Inflammatory macrophage (primary cell): ENCODE data around the gene VGLL3.
"Not testable (repeated sequence)": the region's sequence is repeated elsewhere in the genome, so short reads cannot be mapped to it uniquely, and the experiment has no call there.

Source experiments
- DNase-seq, 2 donors: peaks; one replicate each; pipeline ENCODE4 v3.0.0-alpha.2; 2020 to 2022
- total RNA-seq, 18 experiments: gene quantifications; one replicate each; lab custom pipeline; 2026; ENCODE audit warnings: mixed read lengths in 6 of 18, inconsistent platforms in 2 of 18; lab: John Stamatoyannopoulos, UW

The VGLL3 gene, protein sequence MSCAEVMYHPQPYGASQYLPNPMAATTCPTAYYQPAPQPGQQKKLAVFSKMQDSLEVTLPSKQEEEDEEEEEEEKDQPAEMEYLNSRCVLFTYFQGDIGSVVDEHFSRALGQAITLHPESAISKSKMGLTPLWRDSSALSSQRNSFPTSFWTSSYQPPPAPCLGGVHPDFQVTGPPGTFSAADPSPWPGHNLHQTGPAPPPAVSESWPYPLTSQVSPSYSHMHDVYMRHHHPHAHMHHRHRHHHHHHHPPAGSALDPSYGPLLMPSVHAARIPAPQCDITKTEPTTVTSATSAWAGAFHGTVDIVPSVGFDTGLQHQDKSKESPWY
- total RNA-seq = 0 to 0.18 (median 0) reads per million in 18 experiments

GRCh38 chr3:86990734-86991481 lies at the start of gene VGLL3:
Gene VGLL3, minus strand, starts transcription at chr3:86991149. Its CDS starts 406 bp downstream, at chr3:86990743.
- DNase-seq = no peak

DNA sequence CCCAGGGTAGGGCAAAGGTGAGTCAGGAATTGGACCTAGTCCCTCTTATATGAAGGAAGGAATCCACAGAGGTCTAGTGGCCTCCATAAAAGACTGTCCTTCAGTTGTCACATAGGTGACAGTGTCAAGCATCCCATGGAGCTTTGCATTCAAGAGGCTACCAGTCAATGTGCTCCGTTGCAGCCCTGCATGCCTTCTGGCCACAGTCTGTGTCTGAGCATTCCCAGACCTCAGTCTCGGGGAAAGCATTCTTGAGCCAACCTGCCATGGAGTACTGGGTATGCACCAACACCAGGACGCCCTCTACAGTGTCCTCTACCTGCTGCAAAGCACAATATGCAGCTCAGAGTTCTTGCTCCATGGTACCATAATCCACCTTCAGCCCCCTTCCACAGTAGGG lies 46.7 kb upstream of the VGLL3 start:
- no peak for DNase-seq

DNA sequence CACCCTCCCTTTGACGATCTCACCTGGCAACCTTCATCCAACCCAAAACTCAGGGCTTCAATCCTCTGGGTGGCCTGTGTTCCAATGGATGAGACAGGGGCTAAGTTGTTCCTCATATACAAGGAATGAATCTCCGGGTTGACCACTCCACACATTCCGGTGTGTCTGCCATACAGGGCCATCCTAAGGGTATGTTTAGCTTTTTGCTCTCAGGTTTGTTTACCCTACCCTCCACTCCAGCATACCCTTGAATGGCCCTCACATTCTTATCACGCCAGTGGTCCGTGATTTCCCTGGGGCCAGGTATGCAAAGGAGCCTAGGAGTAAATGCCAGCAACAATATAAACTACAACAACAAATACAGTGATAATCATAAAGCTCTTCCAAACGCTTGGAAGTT lies 45.7 kb upstream of the VGLL3 start:
- DNase-seq = no peak

GRCh38 chr3:87035339-87035738 lies 44.4 kb upstream of the VGLL3 start:
- no peak for DNase-seq

- DNase-seq = no peak
Observed at GRCh38 chr3:87033205-87033604, 42.3 kb upstream of the VGLL3 start.

DNA sequence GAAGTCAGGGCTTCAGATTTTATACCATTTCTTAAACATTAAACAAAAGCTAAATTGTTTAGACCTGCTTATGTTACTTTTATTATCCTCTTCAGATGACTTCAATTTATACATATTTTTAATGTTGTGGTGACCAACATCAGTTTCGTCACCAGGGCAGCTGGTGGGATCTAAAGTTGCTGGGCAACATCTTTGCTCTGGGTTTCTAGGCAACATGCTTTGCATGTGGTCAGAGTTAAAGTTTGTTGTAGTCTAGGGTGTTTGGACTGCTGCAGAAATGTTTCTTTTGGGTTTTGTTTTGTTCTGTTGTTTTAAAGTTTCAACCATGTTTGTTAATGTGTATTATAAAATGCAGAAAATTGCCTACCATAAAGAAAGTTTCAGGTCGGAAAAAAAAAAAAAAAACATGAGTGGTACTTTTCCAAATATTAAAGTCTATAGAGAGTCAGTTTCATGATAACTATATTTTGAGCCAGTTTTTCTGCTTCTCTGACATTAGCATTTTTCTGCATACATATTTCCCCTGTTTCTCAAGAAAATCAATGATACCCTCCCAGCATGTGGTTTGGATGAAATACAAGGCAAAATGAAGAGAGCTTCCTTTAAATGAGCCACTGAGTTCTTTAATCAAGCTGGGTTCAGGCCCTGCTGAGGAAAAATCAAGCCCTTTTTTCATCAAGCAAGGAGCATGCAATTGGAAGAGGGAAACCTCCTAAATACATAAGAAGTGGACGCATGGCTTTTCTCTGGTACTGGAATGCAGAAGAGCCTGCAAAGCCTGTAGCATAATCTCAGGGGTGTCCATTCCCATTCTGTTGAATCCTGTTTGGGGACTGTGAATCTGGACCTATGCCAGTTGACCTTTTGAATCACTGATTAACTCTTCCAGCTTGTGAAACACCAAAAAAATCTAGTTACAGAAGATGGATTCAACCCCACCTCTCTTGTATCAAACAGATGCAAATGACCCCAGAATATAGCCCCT lies 35.0 kb upstream of the VGLL3 start:
- no peak for DNase-seq

DNA sequence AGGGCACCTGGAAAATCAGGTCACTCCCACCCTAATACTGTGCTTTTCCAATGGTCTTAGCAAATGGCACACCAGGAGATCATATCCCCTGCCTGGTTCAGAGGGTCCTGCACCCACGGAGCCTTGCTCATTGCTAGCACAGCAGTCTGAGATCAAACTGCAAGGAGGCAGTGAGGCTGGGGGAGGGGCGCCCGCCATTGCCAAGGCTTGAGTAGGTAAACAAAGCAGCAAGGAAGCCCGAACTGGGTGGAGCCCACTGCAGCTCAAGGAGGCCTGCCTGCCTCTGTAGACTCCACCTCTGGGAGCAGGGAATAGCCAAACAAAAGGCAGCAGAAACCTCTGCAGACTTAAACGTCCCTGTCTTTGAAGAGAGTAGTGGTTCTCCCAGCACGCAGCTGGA lies 26.4 kb upstream of the VGLL3 start:
- DNase-seq = not testable (repeated sequence)

GRCh38 chr3:87009271-87009670 lies 18.3 kb upstream of the VGLL3 start:
- no peak for DNase-seq

DNA sequence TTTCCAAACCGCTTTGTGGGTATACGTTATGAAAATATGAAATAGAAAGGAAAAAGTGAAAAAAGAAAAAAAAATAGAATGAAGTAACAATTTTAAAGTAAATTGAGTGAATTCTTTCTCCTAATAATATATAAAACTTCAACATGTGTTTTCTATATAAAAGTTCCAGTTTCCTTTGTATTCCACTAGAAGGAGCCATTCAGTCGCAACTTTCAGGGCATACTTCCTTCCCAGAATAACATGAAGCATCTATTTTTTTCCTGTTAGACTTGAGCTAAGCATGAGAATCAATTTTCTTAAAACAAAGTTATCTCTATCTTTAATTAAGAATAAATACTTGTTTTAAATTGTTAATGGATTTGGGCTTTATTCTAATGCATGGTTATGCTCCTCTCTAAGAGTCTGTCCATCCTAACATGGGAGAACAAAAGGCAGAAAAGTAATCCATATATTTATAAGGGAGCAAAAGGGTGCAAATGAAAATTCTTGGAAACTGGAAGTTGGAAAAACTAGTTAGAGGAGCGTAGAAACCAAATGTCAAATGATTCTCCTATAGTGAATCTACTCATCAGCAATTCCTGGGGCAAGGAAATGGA lies 16.0 kb upstream of the VGLL3 start:
- no peak for DNase-seq

- DNase-seq = no peak
Observed at GRCh38 chr3:87004883-87005282, 13.9 kb upstream of the VGLL3 start.

- no peak for DNase-seq
Observed at GRCh38 chr3:87002346-87002745, 11.4 kb upstream of the VGLL3 start.

GRCh38 chr3:87001473-87002098 lies 10.6 kb upstream of the VGLL3 start:
- DNase-seq = no peak

- DNase-seq = no peak
Observed at GRCh38 chr3:87000940-87001339, 10.0 kb upstream of the VGLL3 start.

DNA sequence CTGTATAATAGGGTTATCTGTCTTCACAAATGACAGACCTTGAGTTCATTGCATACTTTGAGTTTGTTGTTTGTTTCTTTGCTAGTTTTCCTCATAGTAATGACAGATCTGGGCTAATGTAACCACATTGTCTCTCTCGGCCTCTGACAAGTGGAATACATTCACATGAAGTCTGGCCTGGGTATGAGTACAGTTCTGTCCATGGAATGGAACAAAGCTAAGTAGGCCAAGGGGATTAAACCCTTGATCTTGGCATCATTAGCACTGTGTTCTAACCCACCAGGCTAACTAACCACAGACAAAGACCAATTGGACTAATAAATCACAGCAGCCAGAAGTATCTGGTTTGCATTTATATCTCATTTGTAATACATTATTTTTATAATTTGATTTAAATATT lies 7.6 kb upstream of the VGLL3 start:
- no peak for DNase-seq

GRCh38 chr3:86996261-86996955 lies 5.5 kb upstream of the VGLL3 start:
- no peak for DNase-seq

- no peak for DNase-seq
Observed at GRCh38 chr3:86995537-86995936, 4.6 kb upstream of the VGLL3 start.

- no peak for DNase-seq
Observed at GRCh38 chr3:86993704-86994103, 2.8 kb upstream of the VGLL3 start.

DNA sequence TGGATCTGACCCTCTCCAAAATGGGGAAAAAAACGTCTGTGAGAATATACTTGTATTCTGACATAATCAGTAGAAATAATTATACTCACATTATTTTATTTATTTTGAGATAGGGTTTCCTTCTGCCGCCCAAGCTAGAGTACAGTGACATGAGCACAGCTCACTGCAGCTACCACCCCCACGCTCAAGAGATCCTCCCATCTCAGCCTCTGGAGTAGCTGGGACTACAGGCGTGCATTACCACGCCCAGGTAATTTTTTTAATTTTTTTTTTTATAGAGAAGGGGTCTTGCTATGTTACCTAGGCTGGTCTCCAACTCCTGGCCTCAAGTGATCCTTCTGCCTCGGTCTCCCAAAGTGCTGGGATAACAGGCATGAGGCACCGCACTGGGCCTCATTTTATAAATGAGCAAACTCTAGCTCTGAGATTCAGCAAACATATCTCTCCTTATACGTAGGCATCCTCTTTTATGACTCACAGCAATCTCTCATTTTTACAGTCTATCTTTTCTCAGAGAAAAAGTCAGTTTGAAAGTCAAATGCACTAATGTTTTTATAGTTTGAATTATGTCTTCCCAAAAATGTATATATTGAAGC lies 989 bp upstream of the VGLL3 start:
- no peak for DNase-seq

- no peak for DNase-seq
Observed at GRCh38 chr3:86991482-86991815, 500 bp upstream of the VGLL3 start.

GRCh38 chr3:86990012-86990733 lies 776 bp downstream of the VGLL3 start:
- DNase-seq = no peak
